ENCODE data around the gene PRKCE. TPM values are rescaled to one million over a fixed set of nuclear protein-coding genes. Genes with fewer than 3 reads are reported as not detected.

PRKCE gene
- total and polyA plus RNA-seq, 2 donors (not counting 3 experiments of a cell fraction or from before 2014, with no cell fraction given): 27.9 to 33.9 TPM

DNA sequence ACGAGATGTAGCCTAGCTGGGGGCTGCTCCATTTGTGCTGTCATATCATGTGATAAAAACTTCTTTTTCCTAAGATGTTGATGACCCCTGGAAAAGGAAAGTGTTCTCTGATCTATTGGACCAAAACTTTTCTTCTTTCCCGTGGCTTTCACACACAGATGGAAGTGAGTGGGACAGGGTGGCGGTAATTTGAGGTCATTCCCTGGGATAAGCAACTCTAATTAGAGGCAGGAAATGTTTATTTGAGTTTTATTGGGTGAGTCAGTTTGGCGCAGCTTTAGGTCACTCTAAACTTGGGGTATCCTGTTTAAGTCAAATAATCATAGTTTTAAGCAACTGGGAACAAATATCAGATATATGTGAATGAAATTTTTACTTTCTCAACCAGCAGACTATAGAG is 424.8 kb downstream of the PRKCE start:
- no TSS peak for BruUV-seq (replicated peaks)
- no peaks in the 10 kb centered on the region for H3K9me3 ChIP-seq (replicated peaks; ENCODE audit: control insufficient read depth, insufficient read depth, low read length)
- peak overlapping the region; percentile 76 for H3K9ac ChIP-seq (replicated peaks; ENCODE audit: extremely low read depth, insufficient read depth, low read length)
- TF ChIP-seq, protein P1, sequence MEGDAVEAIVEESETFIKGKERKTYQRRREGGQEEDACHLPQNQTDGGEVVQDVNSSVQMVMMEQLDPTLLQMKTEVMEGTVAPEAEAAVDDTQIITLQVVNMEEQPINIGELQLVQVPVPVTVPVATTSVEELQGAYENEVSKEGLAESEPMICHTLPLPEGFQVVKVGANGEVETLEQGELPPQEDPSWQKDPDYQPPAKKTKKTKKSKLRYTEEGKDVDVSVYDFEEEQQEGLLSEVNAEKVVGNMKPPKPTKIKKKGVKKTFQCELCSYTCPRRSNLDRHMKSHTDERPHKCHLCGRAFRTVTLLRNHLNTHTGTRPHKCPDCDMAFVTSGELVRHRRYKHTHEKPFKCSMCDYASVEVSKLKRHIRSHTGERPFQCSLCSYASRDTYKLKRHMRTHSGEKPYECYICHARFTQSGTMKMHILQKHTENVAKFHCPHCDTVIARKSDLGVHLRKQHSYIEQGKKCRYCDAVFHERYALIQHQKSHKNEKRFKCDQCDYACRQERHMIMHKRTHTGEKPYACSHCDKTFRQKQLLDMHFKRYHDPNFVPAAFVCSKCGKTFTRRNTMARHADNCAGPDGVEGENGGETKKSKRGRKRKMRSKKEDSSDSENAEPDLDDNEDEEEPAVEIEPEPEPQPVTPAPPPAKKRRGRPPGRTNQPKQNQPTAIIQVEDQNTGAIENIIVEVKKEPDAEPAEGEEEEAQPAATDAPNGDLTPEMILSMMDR (IDR thresholded peaks at IDR 0.05; ENCODE audit: extremely low read depth in 1 of 2, insufficient read depth in 1 of 2, low read depth in 1 of 2, low read length in 2 of 2): no peak
- TF ChIP-seq EZH2 (IDR thresholded peaks at IDR 0.05; ENCODE audit: borderline replicate concordance, low read depth, low read length, severe bottlenecking): no peak
- no peak for TF ChIP-seq MYC (IDR thresholded peaks at IDR 0.05; ENCODE audit: low read depth, low read length)
- peak; percentile 57 for TF ChIP-seq FOS (IDR thresholded peaks at IDR 0.05; ENCODE audit: borderline replicate concordance, insufficient read depth, low read length)
- TF ChIP-seq POLR2AphosphoS5 (IDR thresholded peaks at IDR 0.05; ENCODE audit: insufficient read depth, low read depth, low read length): peak; percentile 49
- TF ChIP-seq GATA2 (IDR thresholded peaks at IDR 0.05; ENCODE audit: insufficient read depth, insufficient read length, low read depth, low read length): peak; percentile 58
- TF ChIP-seq POLR2A (IDR thresholded peaks at IDR 0.05; ENCODE audit: low read depth, low read length): peak; percentile 58
- peak; percentile 61 for TF ChIP-seq JUN (IDR thresholded peaks at IDR 0.05; ENCODE audit: borderline replicate concordance, insufficient read depth, insufficient read length, low read depth)
- TF ChIP-seq, protein P2, sequence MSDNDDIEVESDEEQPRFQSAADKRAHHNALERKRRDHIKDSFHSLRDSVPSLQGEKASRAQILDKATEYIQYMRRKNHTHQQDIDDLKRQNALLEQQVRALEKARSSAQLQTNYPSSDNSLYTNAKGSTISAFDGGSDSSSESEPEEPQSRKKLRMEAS (IDR thresholded peaks at IDR 0.05; ENCODE audit: insufficient read depth, insufficient read length): no peak
- H3K79me2 ChIP-seq (ENCODE audit: control insufficient read depth, insufficient read depth, low read length): peaks cover 50% of the 10 kb centered on the region
- DNase-seq (ENCODE audit: low read depth, low spot score) (peak; percentile 93), FAIRE-seq (no peak)
- H3K4me3 ChIP-seq (replicated peaks in 1 of 3; ENCODE audit: insufficient read depth in 1 of 3, low read depth in 1 of 3, low read length in 3 of 3): peak overlapping the region in 2 of 3 experiments; percentile 9 to 59
- no peaks in the 10 kb centered on the region for H3K36me3 ChIP-seq (ENCODE audit: control insufficient read depth in 2 of 2, extremely low read depth in 1 of 2, insufficient read depth in 2 of 2, low read length in 2 of 2)
- H2AFZ ChIP-seq (ENCODE audit: low read depth, low read length): no peak overlapping the region
- H3K4me2 ChIP-seq (ENCODE audit: insufficient read depth, low read length): peak overlapping the region; percentile 91
- no peaks in the 10 kb centered on the region for H3K27me3 ChIP-seq (ENCODE audit: control insufficient read depth in 2 of 2, insufficient read depth in 2 of 2, low read length in 2 of 2)
- POLR2A ChIA-PET: interaction anchor here (0.6 kb wide), 1 partner anchor 9 kb away, joined by 7 read pairs; no protein-coding TSS in a partner anchor
- peaks cover 61% of the 10 kb centered on the region for H3K4me1 ChIP-seq (ENCODE audit: control insufficient read depth, extremely low read depth, insufficient read depth, low read length)
- dilution Hi-C loops (cut with MboI; ENCODE audit: extremely low pct_ligation_motif_present, low sequenced_read_pairs): no loop called here
- CTCF ChIA-PET: interaction anchor here (1.0 to 4.3 kb wide), 2 partner anchors 9 to 13 kb away, joined by 4 to 18 read pairs; no protein-coding TSS in a partner anchor
- no peaks in the 10 kb centered on the region for H3K9me1 ChIP-seq (replicated peaks; ENCODE audit: control insufficient read depth, extremely low read depth, insufficient read depth, low read length)
- intact Hi-C loops (cut with micrococcal nuclease): no loop called here
- H4K20me1 ChIP-seq (replicated peaks; ENCODE audit: control insufficient read depth, extremely low read depth, insufficient read depth, low read length): no peaks in the 10 kb centered on the region
- peak overlapping the region; percentile 84 for H3K27ac ChIP-seq (ENCODE audit: insufficient read depth, low read depth, low read length)
